NCI-H2029 treated with DMSO at 0.1 percent for 48 hours (cell line): Measurements from ENCODE around the gene RRP36.

Experiments used
- DNase-seq: peaks from one replicate; lab custom pipeline; 2025; lab: John Stamatoyannopoulos, UW

The RRP36 gene

DNA sequence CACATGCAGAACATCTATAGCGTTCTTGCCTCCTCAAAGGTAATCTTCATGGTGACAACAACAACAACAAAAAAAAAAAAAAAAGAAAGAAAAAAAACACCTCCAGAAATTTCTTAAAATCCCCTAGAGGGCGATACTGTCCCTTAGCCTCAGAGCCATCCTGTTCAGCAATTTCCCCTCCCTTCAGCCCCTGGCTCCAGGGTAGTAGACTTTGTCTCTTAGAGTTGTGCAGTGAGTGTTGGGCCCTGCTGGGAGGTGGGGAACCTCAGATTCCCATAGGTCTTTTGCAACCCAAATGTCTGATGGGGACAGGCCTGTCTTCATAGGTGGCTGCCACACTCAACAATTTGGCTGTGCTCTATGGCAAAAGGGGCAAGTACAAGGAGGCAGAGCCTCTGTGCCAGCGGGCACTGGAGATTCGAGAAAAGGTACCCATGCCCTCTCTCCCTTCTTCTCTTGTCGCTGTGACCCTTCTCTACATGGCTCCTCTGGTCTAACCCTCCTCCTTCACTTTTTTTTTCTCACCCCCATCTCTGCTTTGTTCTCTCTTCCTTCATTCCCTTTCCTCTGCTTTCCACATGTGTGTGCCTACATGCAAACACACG, 48.7 kb downstream of the RRP36 start:
- DNase-seq, result peak; percentile 29

DNA sequence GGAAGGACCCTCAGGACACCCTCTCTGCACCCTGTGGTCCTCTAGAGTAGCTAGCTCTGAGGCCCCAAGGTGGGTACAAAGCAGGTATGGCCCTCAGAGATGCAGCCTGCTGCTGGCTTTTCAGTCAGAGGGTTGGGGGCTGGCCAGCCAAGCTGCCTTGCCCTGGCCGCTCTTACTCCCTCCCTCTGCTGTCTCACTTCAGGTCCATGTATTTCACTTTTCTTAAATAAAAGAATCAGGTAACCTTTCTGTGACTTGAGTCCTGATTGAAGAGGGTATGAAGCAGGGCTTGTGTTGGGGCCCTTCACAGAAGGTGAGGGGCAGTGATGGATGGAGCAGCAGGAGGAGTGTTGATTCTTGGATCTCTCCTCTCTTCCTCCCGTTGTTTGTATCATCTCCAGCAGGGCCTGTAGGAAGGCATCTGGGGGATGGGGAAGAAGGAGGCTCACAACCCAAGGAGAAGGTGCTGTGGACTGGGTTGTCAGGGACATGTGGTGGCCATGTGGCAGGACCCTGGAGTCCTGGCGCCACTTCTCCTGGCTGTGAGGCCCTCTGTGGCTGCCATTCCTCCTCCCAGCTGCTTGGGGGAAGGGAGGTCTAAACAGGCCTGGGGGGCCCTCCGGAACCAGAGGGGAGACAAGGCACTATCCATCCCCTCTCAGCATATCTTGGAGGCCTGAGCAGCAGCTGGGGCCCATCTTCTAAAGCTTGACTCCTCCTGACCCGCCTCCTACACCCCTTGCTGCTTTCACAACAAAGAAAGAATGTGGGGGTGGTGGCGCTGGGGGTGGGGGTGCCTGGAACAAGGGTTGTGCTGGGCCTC, 53.6 kb downstream of the RRP36 start:
- no peak for DNase-seq

GRCh38 chr6:43075670-43076463, 54.4 kb downstream of the RRP36 start, which contains the start of gene PTK7:
Gene PTK7 (plus strand): TSS chr6:43076314. CDS start chr6:43076489, 175 bp downstream.
- peak; percentile 7 for DNase-seq

- DNase-seq, result no peak
These were observed 55.3 kb downstream of the RRP36 start for GRCh38 chr6:43076464-43077332.

- DNase-seq, result no peak
These were observed 55.9 kb downstream of the RRP36 start for GRCh38 chr6:43077333-43077809.

GRCh38 chr6:43077981-43078511, 56.6 kb downstream of the RRP36 start:
- no peak for DNase-seq

- DNase-seq, result no peak
These were observed 57.3 kb downstream of the RRP36 start for GRCh38 chr6:43078691-43079090.
